ENCODE data around the gene CEACAM7.

- no peak for TF ChIP-seq POLR2A (IDR thresholded peaks at IDR 0.05)
- TF ChIP-seq, protein P1, sequence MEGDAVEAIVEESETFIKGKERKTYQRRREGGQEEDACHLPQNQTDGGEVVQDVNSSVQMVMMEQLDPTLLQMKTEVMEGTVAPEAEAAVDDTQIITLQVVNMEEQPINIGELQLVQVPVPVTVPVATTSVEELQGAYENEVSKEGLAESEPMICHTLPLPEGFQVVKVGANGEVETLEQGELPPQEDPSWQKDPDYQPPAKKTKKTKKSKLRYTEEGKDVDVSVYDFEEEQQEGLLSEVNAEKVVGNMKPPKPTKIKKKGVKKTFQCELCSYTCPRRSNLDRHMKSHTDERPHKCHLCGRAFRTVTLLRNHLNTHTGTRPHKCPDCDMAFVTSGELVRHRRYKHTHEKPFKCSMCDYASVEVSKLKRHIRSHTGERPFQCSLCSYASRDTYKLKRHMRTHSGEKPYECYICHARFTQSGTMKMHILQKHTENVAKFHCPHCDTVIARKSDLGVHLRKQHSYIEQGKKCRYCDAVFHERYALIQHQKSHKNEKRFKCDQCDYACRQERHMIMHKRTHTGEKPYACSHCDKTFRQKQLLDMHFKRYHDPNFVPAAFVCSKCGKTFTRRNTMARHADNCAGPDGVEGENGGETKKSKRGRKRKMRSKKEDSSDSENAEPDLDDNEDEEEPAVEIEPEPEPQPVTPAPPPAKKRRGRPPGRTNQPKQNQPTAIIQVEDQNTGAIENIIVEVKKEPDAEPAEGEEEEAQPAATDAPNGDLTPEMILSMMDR (IDR thresholded peaks at IDR 0.05), result no peak
Observed at GRCh38 chr19:41689993-41690800, 2.1 kb upstream of the CEACAM7 start.

Measured in thyroid gland (tissue), 4 donors.